Spleen (tissue), 11 donors: ENCODE measurements around the gene ADGRG4. TPM values are rescaled to one million over a fixed set of nuclear protein-coding genes. Genes with fewer than 3 reads are reported as not detected.

Experiments
- DNase-seq: peaks from one replicate; pipeline ENCODE4 v3.0.0-alpha.2; 2020
- H3K27ac ChIP-seq, 8 donors: fragments of 200-600 bp; sonication (generic) in 7 of 8; 1 replicate in 4 of 8; 2 replicates in 4 of 8; pipeline versions ENCODE4 v1.5.0 to v1.8.0; 2016 to 2021; ENCODE audit warnings: inconsistent platforms in 4 of 8, mild to moderate bottlenecking in 4 of 8, moderate library complexity in 1 of 8
- H3K27me3 ChIP-seq, 7 donors: fragments of 200-600 bp; sonication (generic) in 6 of 7; replicated peaks in 1 of 7; 1 replicate in 4 of 7; 2 replicates in 3 of 7; pipeline versions ENCODE4 v1.5.0 to v1.8.0; 2016 to 2021; ENCODE audit warnings: inconsistent platforms in 3 of 7, mild to moderate bottlenecking in 1 of 7
- H3K36me3 ChIP-seq, 6 donors: fragments of 200-600 bp; sonication (generic) in 5 of 6; 1 replicate in 4 of 6; 2 replicates in 2 of 6; pipeline versions ENCODE4 v1.5.0 to v1.8.0; 2016 to 2021; ENCODE audit warnings: inconsistent platforms in 2 of 6
- H3K4me1 ChIP-seq, 6 donors: fragments of 200-600 bp; sonication (generic) in 5 of 6; 1 replicate in 3 of 6; 2 replicates in 3 of 6; pipeline versions ENCODE4 v1.5.0 to v1.8.0; 2016 to 2021; ENCODE audit warnings: inconsistent platforms in 3 of 6
- H3K4me3 ChIP-seq, 8 donors: fragments of 200-600 bp; sonication (generic) in 7 of 8; 1 replicate in 4 of 8; 2 replicates in 4 of 8; pipeline versions ENCODE4 v1.5.0 to v1.8.0; 2016 to 2021; ENCODE audit warnings: inconsistent platforms in 4 of 8, mild to moderate bottlenecking in 4 of 8, moderate library complexity in 2 of 8
- H3K9me3 ChIP-seq, 8 donors: fragments of 200-600 bp; sonication (generic) in 7 of 8; 1 replicate in 4 of 8; 2 replicates in 4 of 8; pipeline versions ENCODE4 v1.5.0 to v1.8.0; 2016 to 2021; ENCODE audit warnings: inconsistent platforms in 4 of 8
- CTCF ChIP-seq, 11 experiments: fragments of 200-600 bp in 7 of 11; fragments of 450-650 bp in 4 of 11; sonication (generic) in 4 of 11; IDR thresholded peaks in 8 of 11; conservative IDR thresholded peaks in 3 of 11; 1 replicate in 7 of 11; 2 replicates in 4 of 11; pipeline versions ENCODE4 v1.4.0 to v1.8.0; 2016 to 2021; ENCODE audit warnings: antibody characterized with exemption in 11 of 11, inconsistent platforms in 4 of 11, mild to moderate bottlenecking in 1 of 11
- POLR2A ChIP-seq, 3 donors: fragments of 450-650 bp; IDR thresholded peaks; one replicate each; pipeline ENCODE4 v1.5.1; 2017; ENCODE audit warnings: antibody characterized with exemption in 3 of 3, mild to moderate bottlenecking in 1 of 3
- POLR2AphosphoS5 ChIP-seq, 3 donors: sonication (generic); formaldehyde crosslinking; IDR thresholded peaks; one replicate each; pipeline ENCODE4 v1.5.1; 2017; ENCODE audit warnings: antibody characterized with exemption in 3 of 3
- WGBS, 5 donors: extraction: QIAGEN DNeasy Blood & Tissue Kit in 3 of 5; methylation state at CpG; one replicate each; pipeline versions ENCODE4 v1.1.5 to v1.1.7; 2013 to 2018; 5-methylcytosine and 5-hydroxymethylcytosine counted together
- intact Hi-C: fragments of 100-400 bp; cut with DNase I; formaldehyde crosslinking; loops from one replicate; pipeline ENCODE4 v1.15.0; 2023; ENCODE audit warnings: low total_unique reads
- polyA plus RNA-seq, 3 donors: library from polyadenylated mRNA; stranded (reverse); fragments of 200-250 nt; gene quantifications; one replicate each; pipeline ENCODE4 v1.2.1, GENCODE V29; 2013
- total RNA-seq, 7 donors: library from RNA; depleted of rRNA in 3 of 7; stranded (reverse); fragments of >200 nt in 3 of 7; fragmentation: NEBNext Ultra II Directional in 4 of 7; extraction: Animal tissue kit (Norgen Biotek cat#: 25700) in 4 of 7; gene quantifications; one replicate each; pipeline versions ENCODE4 v1.1.0 to v1.2.1, GENCODE V29; 2016 to 2021
- donor health status: healthy with polysubstance abuse.
- donor health status: DM: no; HTN: no; CAD: no; lungs with moderate emphysema.
- donor health status: DM: no; HTN: no; CAD: no.
- donor health status: Bipolar disorder and iron deficiency.
- donor health status: healthy.
- donor health status: DM: no; HTN: no; CAD: no.
- donor health status: DM: yes; HTN: yes; CAD: no.

Gene ADGRG4
- total and polyA plus RNA-seq, 10 donors: under 0.01 to 0.09 (median 0.03) TPM; not detected in 5

- no peak overlapping the region for H3K4me3 ChIP-seq
- no peaks in the 10 kb centered on the region for H3K36me3 ChIP-seq
- H3K4me1 ChIP-seq: no peaks in the 10 kb centered on the region
- H3K27ac ChIP-seq: no peak overlapping the region
- H3K9me3 ChIP-seq: no peaks in the 10 kb centered on the region
- TF ChIP-seq POLR2A (IDR thresholded peaks at IDR 0.05) (no peak), POLR2AphosphoS5 (IDR thresholded peaks at IDR 0.05) (no peak), CTCF (IDR thresholded peaks at IDR 0.05 in 8 of 11, conservative IDR thresholded peaks at IDR 0.05 in 3 of 11) (no peak)
- DNase-seq: no peak
- 55 to 86% (median 73%) methylated on average over 2 of the region's 2 CpGs for WGBS, 5 donors
- intact Hi-C loops: no loop called here
- no peaks in the 10 kb centered on the region for H3K27me3 ChIP-seq
These were observed 8.1 kb upstream of the ADGRG4 start for GRCh38 chrX:136292656-136293055.

- no peaks in the 10 kb centered on the region for H3K36me3 ChIP-seq
- H3K9me3 ChIP-seq: no peaks in the 10 kb centered on the region
- no peak overlapping the region for H3K4me3 ChIP-seq
- TF ChIP-seq POLR2A (IDR thresholded peaks at IDR 0.05) (no peak), POLR2AphosphoS5 (IDR thresholded peaks at IDR 0.05) (no peak), CTCF (IDR thresholded peaks at IDR 0.05 in 8 of 11, conservative IDR thresholded peaks at IDR 0.05 in 3 of 11) (no peak)
- no peaks in the 10 kb centered on the region for H3K27me3 ChIP-seq
- WGBS, 5 donors: 82 to 95% (median 91%) methylated on average over 8 of the region's 8 CpGs
- no peak overlapping the region for H3K27ac ChIP-seq
- H3K4me1 ChIP-seq: no peaks in the 10 kb centered on the region
- intact Hi-C loops: no loop called here
- no peak for DNase-seq
These were observed 5.4 kb upstream of the ADGRG4 start for GRCh38 chrX:136295380-136295779.

- no peak overlapping the region for H3K4me3 ChIP-seq
- TF ChIP-seq POLR2A (IDR thresholded peaks at IDR 0.05) (no peak), CTCF (IDR thresholded peaks at IDR 0.05 in 8 of 11, conservative IDR thresholded peaks at IDR 0.05 in 3 of 11) (no peak), POLR2AphosphoS5 (IDR thresholded peaks at IDR 0.05) (no peak)
- no peaks in the 10 kb centered on the region for H3K36me3 ChIP-seq
- 76 to 93% (median 84%) methylated on average over 3 of the region's 3 CpGs for WGBS, 5 donors
- H3K27ac ChIP-seq: no peak overlapping the region
- H3K27me3 ChIP-seq: no peaks in the 10 kb centered on the region
- H3K9me3 ChIP-seq: no peaks in the 10 kb centered on the region
- intact Hi-C loops: no loop called here
- no peaks in the 10 kb centered on the region for H3K4me1 ChIP-seq
- no peak for DNase-seq
These were observed 2.3 kb downstream of the ADGRG4 start for GRCh38 chrX:136303041-136303440.

- no peaks in the 10 kb centered on the region for H3K9me3 ChIP-seq
- intact Hi-C loops: no loop called here
- no peaks in the 10 kb centered on the region for H3K27me3 ChIP-seq
These were observed 3.7 kb downstream of the ADGRG4 start for GRCh38 chrX:136304493-136304892.

More at GRCh38 chrX:136304493-136304892, 3.7 kb downstream of the ADGRG4 start:
- WGBS, 5 donors: 40 to 82% (median 74%) methylated on average over 3 of the region's 3 CpGs
- H3K36me3 ChIP-seq: no peaks in the 10 kb centered on the region
- TF ChIP-seq POLR2AphosphoS5 (IDR thresholded peaks at IDR 0.05): no peak
- no peak for TF ChIP-seq CTCF (IDR thresholded peaks at IDR 0.05 in 8 of 11, conservative IDR thresholded peaks at IDR 0.05 in 3 of 11)
- TF ChIP-seq POLR2A (IDR thresholded peaks at IDR 0.05): no peak
- no peaks in the 10 kb centered on the region for H3K4me1 ChIP-seq
- no peak overlapping the region for H3K4me3 ChIP-seq
- DNase-seq: no peak
- no peak overlapping the region for H3K27ac ChIP-seq
